SK-N-MC (cell line): ENCODE measurements around the gene PRDM15.

Experiments used
- DNase-seq: peaks from one replicate; pipeline ENCODE4 v3.0.0-alpha.2; 2011; ENCODE audit warnings: low read depth, low spot score
- H3K27ac ChIP-seq: fragments of 200-600 bp; sonication (generic); 2 replicates; pipeline ENCODE4 v1.5.1; 2016; ENCODE audit warnings: mixed run types
- H3K36me3 ChIP-seq: fragments of 200-600 bp; sonication (generic); 2 replicates; pipeline ENCODE4 v1.6.1; 2017; ENCODE audit warnings: antibody characterized with exemption, low read length, mixed read lengths; ENCODE audit not compliant: insufficient read depth
- H3K4me3 ChIP-seq: fragments of 200-600 bp; sonication (generic); 2 replicates; pipeline ENCODE4 v1.5.1; 2016
- H3K9ac ChIP-seq: fragments of 200-600 bp; sonication (generic); 2 replicates; pipeline ENCODE4 v1.8.0; 2017; ENCODE audit warnings: mixed run types, mixed read lengths; ENCODE audit not compliant: insufficient read length
- H3K9me3 ChIP-seq: fragments of 200-600 bp; sonication (generic); 2 replicates; pipeline ENCODE4 v1.6.1; 2017; ENCODE audit warnings: low read depth, mild to moderate bottlenecking, antibody characterized with exemption, low read length, moderate library complexity, mixed read lengths
- EZH2 ChIP-seq: fragments of 200-600 bp; sonication (generic); IDR thresholded peaks from one replicate; pipeline ENCODE4 v1.6.1; 2017; ENCODE audit warnings: antibody characterized with exemption
- FOXP2 ChIP-seq: optimal IDR thresholded peaks from 2 replicates; pipeline ENCODE3; 2011; ENCODE audit warnings: mild to moderate bottlenecking, moderate library complexity; ENCODE audit not compliant: insufficient read depth; ENCODE audit errors: extremely low read length, control extremely low read depth
- POLR2AphosphoS5 ChIP-seq: IDR thresholded peaks from 2 replicates; pipeline ENCODE4 v1.6.1; 2012; ENCODE audit warnings: mild to moderate bottlenecking, low read depth, low read length, borderline replicate concordance

The PRDM15 gene

DNA sequence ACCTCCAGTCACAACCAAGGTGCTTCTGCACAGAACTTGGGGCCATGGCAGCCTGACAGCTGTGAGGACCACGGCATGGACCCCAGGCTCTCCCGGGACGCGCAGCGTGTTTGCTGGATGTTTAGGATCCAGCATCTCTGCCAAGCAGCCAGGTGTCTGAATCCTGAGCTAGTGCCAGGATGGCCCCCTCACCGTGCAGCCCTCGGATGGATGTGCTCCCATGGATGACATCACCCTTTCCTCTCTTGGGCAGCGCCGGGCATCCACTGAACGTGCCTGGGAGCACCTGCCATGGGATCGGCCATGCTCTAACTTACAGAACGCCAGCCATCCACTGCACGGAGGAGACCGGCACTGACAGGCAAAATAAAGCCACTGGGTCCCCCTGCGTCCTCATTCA is 53.9 kb downstream of the PRDM15 start:
- Histone ChIP-seq H3K27ac (no peak overlapping the region), H3K9me3 (no peaks in the 10 kb centered on the region), H3K4me3 (no peak overlapping the region), H3K9ac (no peak overlapping the region), H3K36me3 (no peaks in the 10 kb centered on the region; the same call in 1 of the 2 replicates)
- TF ChIP-seq FOXP2: no peak
- DNase-seq: no peak

DNA sequence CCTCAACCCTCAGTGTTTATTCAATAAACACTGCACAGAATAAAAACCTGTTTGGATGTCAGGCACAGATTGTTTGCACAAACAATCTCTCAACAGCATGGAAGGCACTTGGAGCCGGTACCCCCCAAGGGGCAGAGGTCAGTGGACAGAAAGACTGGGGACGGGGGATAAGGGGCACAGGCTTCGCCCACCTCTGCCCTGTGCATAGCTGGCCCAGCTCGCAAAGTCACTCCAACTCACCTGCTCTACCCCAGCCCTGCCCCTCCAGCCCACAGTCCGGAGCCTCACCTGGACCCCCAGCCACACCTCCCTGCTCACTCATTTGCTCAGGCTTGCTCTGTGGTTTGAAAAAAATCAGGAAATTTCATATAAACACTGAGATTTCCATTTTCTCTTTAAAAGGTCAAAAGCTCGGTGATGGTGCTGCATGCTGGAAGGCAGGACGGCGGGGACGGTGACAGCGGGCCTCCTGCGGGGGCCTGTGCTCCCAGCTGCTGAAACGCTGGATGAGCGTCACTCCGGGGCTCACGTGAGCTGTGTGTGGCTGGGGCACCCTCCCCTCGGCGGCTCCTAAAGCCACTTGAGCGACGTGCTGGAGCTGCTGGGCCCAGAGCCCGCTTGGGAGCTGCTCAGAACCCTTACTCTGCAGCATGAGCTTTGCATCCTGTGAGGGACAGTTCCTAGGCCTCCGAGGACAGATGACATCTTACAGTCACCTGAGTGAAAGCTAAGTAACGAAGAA is 54.5 kb downstream of the PRDM15 start:
- H3K9me3 ChIP-seq: no peaks in the 10 kb centered on the region
- no peak overlapping the region for H3K4me3 ChIP-seq
- no peak overlapping the region for H3K27ac ChIP-seq
- no peak for TF ChIP-seq EZH2
- no peak for TF ChIP-seq FOXP2
- TF ChIP-seq POLR2AphosphoS5: no peak
- H3K36me3 ChIP-seq: no peaks in the 10 kb centered on the region; the same call in 1 of the 2 replicates
- no peak for DNase-seq
- H3K9ac ChIP-seq: no peak overlapping the region

DNA sequence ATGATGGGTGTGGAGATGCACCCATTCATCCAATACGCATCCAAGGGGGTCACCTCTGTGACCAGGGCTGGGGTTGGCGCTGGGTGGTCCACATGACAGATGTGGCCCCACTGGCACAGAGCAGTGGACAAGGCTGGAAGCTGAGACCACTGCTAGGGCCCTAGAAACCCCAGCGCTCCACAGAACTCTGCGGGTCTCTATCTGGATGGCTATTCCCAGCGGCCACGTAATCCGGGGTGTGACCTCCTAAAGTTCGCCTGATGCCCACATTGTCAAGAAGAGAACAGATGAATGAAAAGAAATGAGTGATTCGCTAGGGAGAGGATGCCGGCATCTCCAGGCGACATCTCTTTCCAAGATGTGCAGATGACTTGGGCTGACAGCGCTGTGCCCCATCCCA is 55.2 kb downstream of the PRDM15 start:
- no peak overlapping the region for H3K4me3 ChIP-seq
- H3K9ac ChIP-seq: no peak overlapping the region
- no peak for DNase-seq
- no peaks in the 10 kb centered on the region; the same call in 1 of the 2 replicates for H3K36me3 ChIP-seq
- H3K27ac ChIP-seq: no peak overlapping the region
- TF ChIP-seq EZH2: no peak
- no peak for TF ChIP-seq FOXP2
- TF ChIP-seq POLR2AphosphoS5: no peak
- no peaks in the 10 kb centered on the region for H3K9me3 ChIP-seq

DNA sequence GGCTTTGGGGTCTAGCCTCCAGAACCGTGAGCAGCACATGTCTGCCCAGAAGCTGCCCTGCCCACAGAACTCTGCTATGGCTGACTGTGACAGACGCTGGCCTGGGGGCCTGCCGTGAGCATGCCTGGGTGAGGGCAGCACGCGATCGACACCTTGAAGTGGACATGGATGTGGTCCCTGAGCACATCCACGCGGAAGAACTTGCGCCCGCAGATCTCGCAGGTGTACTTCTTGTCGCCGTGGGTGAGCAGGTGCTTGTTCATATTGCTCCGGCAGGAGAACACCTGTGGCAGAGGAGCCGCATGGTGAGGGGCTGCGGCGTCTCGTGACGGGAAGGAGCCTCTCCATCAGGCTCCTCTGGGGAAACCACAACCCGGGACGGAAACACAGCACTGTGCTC is 56.0 kb downstream of the PRDM15 start:
- H3K36me3 ChIP-seq: no peaks in the 10 kb centered on the region; the same call in 1 of the 2 replicates
- TF ChIP-seq POLR2AphosphoS5 (no peak), FOXP2 (no peak), EZH2 (no peak)
- no peak overlapping the region for H3K4me3 ChIP-seq
- no peaks in the 10 kb centered on the region for H3K9me3 ChIP-seq
- DNase-seq: no peak
- no peak overlapping the region for H3K27ac ChIP-seq
- H3K9ac ChIP-seq: no peak overlapping the region

DNA sequence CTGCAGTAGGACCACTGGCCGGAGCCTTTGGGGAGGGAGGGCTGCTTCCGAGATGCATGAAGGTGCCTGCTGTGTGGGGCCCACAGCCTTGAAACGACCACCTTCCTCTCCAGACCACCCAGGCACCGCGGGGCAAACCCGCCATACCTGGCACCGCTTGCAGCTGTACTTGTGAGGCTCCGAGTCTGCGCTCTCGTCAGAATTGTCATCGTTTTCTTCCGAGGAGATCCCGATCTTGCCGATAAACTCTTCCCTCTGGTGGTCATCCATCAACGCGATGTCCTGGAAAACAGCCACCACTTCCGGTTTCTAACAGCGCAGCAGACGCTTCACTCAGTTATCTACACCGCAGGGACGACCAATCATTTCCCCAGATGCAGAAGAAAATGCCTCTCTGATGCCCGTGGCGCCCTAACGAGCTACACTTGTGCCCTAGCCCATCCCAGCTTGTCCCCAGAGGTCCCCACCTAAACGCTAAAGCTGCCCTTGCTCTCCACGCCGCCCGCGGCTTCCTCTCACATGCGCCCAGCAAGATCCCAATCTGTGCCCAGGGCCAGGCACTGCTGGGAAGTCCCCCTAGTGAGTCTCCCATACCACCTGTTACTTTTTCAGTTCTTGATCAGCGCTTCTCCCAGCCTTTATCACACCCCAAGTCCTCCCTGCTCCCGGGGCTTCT is 57.2 kb downstream of the PRDM15 start:
- no peak overlapping the region for H3K4me3 ChIP-seq
- no peaks in the 10 kb centered on the region for H3K36me3 ChIP-seq
- TF ChIP-seq POLR2AphosphoS5 (no peak), EZH2 (no peak)
- H3K9ac ChIP-seq: no peak overlapping the region
- DNase-seq: no peak
- no peaks in the 10 kb centered on the region for H3K9me3 ChIP-seq
- no peak overlapping the region for H3K27ac ChIP-seq

DNA sequence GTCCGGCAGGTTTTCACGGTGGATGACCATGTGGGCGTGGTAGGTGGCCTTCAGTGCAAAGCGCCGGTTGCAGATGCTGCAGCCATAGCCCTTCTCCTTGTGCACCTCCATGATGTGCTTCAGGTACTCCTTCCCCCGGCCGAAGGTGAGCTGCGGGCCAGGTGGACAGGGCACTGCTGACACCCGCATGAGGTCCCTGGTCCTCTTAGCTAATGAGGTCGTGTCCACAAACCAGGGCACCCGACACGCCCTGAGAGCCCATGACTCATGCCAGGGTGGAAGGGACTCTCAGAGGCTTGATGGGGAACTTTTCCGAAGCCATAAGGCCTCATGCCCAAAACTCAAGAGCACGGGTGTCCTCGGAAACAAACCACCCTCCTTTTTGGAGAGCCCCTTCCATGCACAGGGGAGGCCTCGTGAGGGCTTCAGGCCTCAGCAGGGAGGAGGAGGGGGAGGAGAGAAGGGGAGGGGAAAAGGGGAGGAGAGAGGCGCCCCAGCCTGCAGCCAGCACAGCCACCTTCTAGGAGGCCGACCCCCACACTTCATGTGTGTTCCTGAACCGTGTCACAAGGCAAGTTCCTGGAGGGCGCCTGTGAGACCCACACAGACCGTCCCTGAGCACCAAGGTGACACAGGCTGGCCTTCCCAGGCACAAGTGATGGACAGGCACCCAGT is 57.9 kb downstream of the PRDM15 start:
- Histone ChIP-seq H3K9me3 (no peaks in the 10 kb centered on the region), H3K9ac (no peak overlapping the region), H3K4me3 (no peak overlapping the region), H3K36me3 (no peaks in the 10 kb centered on the region; the same call in 1 of the 2 replicates), H3K27ac (no peak overlapping the region)
- DNase-seq: no peak
- TF ChIP-seq POLR2AphosphoS5: no peak
- no peak for TF ChIP-seq EZH2
- no peak for TF ChIP-seq FOXP2

DNA sequence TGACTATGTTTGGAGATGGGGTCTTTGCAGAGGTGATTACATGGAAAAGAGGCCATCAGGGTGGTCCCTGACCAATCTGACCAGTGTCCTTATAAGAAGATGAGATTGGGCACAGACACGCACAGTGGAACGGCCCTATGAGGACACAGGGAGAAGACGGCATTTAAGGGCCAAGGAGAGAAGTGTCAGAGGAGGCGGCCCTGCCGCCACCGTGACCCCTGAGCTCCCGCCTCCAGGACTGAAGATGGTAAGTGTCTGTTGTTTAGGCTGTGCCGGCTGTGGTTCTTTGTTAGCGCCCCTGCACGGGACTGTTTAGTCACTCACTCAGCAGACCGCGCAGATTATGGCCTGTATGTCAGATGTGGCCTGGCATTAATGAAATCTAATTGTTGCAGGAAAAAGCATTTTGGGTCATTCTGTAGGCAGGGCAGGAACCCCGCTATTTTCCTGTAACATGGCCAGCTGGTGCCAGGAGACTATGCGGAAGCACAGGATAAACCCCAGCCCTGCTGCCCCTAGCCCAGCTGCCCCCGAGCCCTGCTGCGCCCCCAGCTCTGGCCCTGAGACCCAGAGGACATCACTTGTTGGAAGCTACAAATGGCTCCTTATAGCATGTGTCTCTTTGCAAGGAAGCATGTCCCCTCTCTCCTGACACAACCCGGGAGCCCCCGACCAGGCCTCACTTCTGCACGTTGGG is 58.6 kb downstream of the PRDM15 start:
- no peak for DNase-seq
- no peak overlapping the region for H3K9ac ChIP-seq

DNA sequence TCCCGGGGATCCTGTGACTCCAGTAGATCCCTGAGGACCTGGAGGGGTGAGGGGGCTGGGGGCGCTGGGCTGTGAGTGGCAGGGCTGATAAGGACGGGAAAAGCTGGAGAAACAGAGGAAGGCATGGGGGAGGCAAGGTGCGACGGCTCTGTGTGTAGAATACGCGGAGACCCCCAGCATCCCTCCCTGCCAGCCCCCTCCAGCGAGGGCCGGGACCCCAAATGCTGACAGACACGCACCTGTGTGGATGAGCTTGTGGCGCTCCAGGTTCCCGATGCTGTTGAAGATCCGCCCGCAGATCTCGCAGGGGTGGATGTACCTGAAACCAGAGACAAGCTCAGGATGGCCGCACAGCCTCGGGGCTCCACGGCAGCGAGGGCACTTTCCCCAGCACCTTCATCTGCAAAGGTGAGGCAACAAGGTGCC is 59.3 kb downstream of the PRDM15 start:
- Histone ChIP-seq H3K36me3 (peaks cover 10% of the 10 kb centered on the region; the same call in 1 of the 2 replicates), H3K9me3 (no peaks in the 10 kb centered on the region), H3K4me3 (no peak overlapping the region), H3K9ac (no peak overlapping the region), H3K27ac (no peak overlapping the region)
- no peak for DNase-seq
- TF ChIP-seq EZH2 (no peak), FOXP2 (no peak), POLR2AphosphoS5 (no peak)

More for the DNA sequence above, 58.6 kb downstream of the PRDM15 start:
- Histone ChIP-seq H3K9me3 (no peaks in the 10 kb centered on the region), H3K36me3 (peaks cover 4% of the 10 kb centered on the region; the same call in 1 of the 2 replicates), H3K4me3 (no peak overlapping the region), H3K27ac (no peak overlapping the region)
- no peak for TF ChIP-seq FOXP2
- no peak for TF ChIP-seq POLR2AphosphoS5
- TF ChIP-seq EZH2: no peak
